GM13976 (cell line): ENCODE data around the gene ZNF469.

Source experiments
- DNase-seq: peaks from one replicate; pipeline ENCODE4 v3.0.0; 2012; ENCODE audit warnings: low spot score
- CTCF ChIP-seq: IDR thresholded peaks from 2 replicates; pipeline ENCODE4 v1.5.1; 2012; ENCODE audit warnings: borderline replicate concordance, mild to moderate bottlenecking; ENCODE audit not compliant: insufficient read depth; ENCODE audit errors: extremely low read depth, missing control alignments, control extremely low read depth
- in situ Hi-C: fragments of 300-500 bp; cut with MboI; formaldehyde crosslinking; loops from one replicate; pipeline ENCODE4 v1.12.0; 2022; ENCODE audit warnings: low sequenced_read_pairs, mixed read lengths, inconsistent platforms; ENCODE audit not compliant: unreplicated experiment

ZNF469 gene

GRCh38 chr16:88368036-88368435 lies 14.7 kb upstream of the ZNF469 start:
- in situ Hi-C loops = no loop called here
- DNase-seq = no peak
- TF ChIP-seq CTCF = no peak

DNA sequence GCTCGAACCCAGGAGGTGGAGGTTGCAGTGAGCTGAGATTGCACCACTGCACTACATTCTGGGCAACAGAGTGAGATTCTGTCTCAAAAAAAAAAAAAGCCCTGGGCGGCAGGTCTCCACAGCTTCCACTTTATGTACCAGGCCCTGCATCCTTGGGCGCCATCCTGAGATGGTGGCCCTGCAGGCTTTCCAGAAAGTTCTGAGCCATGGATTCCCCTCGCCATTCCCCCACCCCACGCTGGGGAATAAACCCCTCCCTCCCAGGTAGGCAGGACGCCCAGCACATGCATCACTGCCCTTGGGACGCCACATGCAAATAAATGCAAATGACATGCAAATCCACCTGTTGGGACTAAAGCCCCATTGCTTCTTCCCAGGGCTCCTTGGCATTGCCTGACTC lies 13.8 kb upstream of the ZNF469 start:
- in situ Hi-C loops = no loop called here
- no peak for TF ChIP-seq CTCF
- DNase-seq = no peak

GRCh38 chr16:88369447-88370008 lies 13.2 kb upstream of the ZNF469 start:
- no peak for DNase-seq
- in situ Hi-C loops = no loop called here
- no peak for TF ChIP-seq CTCF

DNA sequence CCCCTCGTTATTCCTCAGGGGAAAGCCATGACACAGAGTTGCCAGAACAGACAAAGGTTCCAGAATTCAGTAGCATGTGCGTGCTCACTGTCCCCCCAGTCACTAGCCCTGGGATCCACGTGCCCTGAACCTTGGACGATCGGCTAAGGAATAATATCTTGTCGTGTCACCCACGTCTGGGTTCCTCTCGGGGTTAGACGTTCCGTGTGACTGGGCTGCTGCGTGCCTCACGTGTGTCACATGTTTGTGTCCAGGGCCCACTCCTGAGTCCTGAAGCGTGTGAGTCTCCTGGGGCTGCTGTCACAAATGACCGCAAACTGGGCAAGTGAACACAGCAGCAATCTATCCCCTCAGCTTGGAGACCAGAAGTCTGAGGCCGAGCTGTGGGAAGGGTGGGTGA lies 12.4 kb upstream of the ZNF469 start:
- no peak for TF ChIP-seq CTCF
- DNase-seq = no peak
- in situ Hi-C loops = no loop called here

GRCh38 chr16:88372522-88372921 lies 10.2 kb upstream of the ZNF469 start:
- in situ Hi-C loops = no loop called here
- no peak for DNase-seq
- no peak for TF ChIP-seq CTCF

GRCh38 chr16:88373211-88373610 lies 9.5 kb upstream of the ZNF469 start:
- in situ Hi-C loops = no loop called here
- TF ChIP-seq CTCF = no peak
- no peak for DNase-seq
